GM18507 (cell line): ENCODE results near the gene ELL2.

Source experiments
- DNase-seq: peaks from one replicate; pipeline ENCODE4 v3.0.0; 2011; ENCODE audit warnings: low read depth; ENCODE audit not compliant: insufficient read length; ENCODE audit errors: extremely low spot score
- FAIRE-seq: peaks from 2 replicates; lab custom pipeline; 2011; peaks lifted over from hg19 to GRCh38; lab: Jason Lieb, UNC

ELL2 gene

DNA sequence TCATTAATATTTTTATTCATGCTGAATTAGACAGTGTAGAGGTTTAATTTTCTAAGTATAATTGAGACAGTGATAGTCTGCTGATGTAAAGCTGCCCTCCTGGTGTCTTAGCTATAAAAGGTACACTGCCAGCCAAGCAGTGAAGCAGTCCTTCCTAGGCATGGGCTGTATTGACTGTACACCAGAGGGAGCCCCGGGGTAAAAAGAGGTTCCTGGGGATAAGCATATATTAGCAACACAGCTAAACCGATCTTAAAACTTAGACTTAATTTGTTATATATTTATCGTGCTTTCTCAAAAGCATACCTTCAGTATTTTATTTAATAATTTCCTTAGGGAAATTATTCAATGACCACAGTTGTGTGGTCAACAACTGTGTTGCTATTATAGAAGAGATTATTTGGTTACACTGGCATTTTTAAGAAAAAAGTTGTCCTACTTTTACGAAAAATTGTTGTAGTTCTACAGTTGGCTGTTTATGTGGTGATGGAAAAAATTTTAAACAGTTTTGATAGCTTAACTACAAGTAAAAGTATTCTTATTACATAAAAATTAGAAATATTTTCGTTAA lies 68.8 kb downstream of the ELL2 start:
- DNase-seq (no peak), FAIRE-seq (peak; percentile 51)

DNA sequence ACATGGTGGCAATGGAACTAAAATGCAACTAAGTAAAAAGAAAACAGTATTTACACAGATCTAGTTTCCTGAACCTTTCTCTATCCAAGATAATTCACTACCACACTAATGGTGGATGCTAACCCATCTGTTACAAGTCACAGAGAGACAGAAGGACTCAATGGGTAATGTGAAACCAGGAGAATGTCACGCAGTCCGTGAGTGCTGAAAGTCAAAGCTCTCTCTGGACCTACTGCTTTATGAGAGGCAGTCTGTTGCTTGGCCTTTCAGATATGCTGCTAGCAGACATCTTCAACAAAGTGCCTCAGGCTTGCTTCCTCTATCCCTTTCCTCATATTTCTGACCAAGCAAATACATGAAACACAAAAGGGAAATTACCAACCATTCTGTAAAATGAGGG lies 70.2 kb downstream of the ELL2 start:
- no peak for FAIRE-seq

DNA sequence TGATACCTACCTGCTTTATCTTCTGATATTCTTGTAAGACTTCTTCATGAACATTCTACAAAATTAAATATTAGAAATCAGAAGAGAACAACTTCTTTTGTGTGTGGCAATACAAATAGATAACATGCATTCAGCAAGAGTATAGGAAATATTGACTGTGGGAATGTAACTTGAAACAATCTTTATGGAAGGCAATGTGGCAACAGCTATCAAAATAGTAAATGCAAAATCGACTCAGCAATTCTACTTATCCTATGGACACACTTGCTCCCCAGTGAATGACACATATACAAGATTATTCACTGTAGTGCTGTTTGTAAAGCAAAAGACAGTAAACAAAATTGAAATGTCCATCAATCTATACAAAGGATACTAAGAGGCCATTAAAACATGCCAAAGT lies 72.6 kb downstream of the ELL2 start:
- FAIRE-seq (no peak), DNase-seq (no peak)

More for the DNA sequence above, 70.2 kb downstream of the ELL2 start:
- no peak for DNase-seq

DNA sequence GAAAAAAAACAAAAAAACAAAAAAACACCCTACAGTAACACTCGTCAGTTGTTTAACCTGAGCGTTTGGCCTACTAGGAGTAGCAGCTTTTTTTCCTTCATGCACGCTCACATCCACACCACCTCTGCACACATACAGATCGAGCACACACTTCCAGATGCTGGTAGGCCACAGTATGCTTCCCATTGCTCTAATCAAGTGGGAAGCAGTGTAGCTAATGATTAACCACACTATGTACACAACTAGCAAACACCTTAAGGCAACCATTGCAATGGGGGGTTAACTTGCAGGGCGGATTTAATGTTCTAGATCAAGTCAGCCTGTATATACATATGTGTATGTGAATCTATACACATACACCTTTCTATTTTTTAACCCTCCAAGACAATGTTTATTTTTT lies 73.7 kb downstream of the ELL2 start:
- peak; percentile 15 for FAIRE-seq
- no peak for DNase-seq

DNA sequence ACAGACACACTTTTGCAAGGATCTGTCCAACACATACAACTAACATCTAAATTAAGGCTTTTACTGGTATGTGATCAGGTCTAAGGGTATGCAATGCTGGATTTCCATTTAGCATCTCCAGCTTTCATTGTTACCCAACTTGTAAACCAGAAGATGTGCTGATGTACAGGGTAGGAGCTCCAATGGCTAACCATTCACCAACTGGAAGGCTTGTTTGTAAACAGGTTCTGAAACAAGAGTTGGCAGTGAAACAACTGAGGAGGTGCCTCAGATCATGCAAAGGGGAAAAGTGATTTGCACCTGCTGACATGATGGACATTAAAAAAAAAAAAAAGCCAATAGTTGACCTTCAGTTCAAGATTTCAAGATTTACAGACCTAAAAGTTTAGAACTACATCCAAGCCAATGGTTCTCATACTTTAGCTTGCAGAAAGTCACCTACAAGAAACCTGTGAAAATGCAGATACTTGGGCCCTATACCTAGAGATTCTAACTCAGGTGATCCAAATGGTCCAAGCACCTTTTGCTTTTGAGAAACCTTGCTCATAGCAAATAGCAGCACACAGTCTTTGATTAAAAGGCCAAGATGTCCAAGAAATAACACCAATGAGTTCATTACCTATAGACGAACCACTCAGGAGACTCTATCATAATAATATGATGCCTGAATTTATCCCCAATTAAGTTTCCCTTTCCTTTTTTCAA lies 75.2 kb downstream of the ELL2 start:
- DNase-seq (no peak), FAIRE-seq (no peak)

DNA sequence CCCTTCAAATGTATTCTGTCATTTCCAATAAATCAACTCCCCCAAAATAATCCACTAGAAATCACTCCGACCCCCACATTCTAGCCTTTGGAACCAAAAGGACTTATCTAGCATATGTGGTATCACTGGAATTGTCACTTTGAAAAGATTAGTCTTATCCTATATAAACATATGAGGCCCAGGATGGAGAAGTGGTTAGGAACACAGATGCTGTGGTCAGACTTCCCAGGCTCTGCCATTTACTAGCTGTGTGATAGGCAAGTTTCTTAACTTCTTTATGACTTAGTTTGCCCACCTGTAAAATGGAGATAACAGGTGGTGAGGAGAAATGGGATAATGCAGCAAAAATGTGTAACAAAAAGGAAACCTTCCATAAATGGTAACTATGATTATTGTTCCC lies 77.1 kb downstream of the ELL2 start:
- DNase-seq (no peak), FAIRE-seq (no peak)

DNA sequence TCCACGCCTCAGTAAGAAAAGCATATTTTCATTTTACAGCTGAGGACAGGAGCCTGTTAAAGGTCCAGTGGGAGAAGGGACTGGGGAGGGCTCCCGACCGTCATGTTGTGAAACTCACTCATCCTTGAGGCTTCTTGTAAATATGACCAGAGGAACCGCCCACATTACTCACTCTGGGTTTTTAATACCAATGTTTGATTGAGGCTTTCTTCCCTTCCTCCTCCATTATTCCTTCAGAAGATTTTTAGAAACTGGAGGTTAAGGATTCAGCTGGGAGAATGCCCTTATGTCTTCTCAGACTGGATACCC lies 77.7 kb downstream of the ELL2 start:
- FAIRE-seq = peak; percentile 62
- DNase-seq = no peak

DNA sequence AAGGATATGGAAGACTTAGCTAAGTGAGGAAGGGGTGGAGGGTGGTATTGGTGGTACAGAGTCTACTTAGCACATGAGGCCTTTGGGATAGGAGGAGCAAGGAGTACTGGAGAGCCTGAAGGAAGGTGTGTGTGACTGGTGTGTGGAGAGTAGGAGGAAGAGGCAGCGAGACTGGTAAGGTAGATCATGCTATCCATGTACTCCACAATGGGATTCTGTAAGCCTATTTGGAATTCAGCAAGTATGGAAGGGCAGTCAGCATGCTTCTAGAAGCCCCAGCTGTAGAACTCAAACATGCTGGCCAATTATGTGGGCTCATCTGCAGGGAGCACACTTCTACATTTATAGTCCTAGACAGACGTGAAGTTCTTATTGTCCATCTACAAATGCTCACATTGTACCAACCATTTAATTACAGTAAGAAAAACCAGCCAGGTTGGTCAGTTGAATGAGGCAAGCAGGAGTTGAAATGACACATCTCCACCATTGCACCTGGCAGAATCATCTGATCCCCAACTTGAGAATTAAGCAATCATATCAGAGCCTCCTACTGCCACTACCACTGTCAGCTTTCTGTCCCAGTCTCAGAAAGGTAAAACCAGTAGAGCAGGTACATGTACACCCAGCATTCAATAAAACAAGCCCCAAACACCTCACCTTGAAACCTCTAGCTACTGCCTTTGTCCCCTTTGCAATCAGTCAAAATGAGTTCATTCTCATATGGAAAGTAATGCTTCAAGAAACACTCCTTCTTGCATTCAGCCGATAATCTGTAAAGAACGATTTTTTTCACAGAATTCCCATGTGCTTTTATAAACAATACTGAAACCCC lies 78.2 kb downstream of the ELL2 start:
- DNase-seq (no peak), FAIRE-seq (peak; percentile 26)

DNA sequence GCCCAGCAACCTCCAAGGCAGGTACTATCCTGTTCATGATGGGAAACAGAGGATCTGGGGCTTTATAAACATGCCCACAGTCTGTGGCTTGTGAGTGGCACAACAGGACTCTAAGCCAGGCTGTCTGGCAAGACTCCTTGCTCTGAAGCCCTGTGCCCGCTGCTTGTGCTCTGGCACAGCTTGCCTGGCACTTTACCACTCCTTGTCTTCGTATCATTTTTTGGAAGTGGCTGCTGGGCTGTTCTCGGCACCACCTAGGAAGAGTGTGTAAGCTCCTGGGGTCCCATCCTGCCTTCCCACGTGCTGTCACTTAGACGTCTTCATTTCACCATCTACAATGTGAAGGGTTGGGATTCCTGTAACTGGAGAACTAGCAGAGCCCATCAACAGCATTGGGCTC lies 79.8 kb downstream of the ELL2 start:
- DNase-seq = no peak
- FAIRE-seq = no peak

DNA sequence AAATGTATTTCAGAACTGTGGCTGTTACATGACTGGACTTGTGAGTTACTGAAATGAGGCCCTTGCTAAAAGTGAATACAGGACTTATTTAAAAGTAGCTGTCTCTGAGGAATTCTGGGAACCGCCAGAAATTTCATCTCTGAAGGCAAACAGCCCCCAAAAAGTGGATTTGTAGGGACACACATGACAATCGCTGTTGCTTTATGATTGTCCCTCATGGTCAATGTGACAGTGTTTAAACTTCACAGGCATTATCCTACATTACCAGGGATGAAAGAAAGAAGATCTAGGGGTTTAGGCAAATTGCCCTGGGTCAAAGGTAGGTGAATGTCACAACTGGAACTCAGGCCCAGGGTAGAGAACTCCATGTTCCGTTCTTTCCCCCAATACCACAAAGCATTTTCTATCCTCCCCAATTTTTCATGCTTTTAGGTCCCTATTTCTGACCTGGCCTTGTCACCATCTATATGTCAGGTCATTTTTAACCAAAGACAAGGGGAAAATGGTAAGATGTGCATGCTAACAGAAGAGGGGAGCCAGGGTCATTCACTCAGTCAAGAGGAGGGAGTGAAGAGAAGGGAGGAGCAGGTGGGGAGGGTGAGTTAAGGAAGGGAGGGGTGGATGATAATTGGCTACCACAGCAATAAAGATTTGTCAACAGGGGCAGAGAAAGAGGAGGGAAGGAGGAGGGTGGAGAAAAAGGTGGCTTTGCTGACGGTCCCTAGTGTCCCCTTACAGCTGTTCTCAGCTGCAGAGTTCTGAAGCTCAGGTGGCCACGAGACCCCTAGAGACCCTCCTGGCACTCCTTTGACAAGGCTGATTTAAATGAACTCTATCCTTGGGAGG lies 81.3 kb downstream of the ELL2 start:
- DNase-seq = no peak
- no peak for FAIRE-seq

DNA sequence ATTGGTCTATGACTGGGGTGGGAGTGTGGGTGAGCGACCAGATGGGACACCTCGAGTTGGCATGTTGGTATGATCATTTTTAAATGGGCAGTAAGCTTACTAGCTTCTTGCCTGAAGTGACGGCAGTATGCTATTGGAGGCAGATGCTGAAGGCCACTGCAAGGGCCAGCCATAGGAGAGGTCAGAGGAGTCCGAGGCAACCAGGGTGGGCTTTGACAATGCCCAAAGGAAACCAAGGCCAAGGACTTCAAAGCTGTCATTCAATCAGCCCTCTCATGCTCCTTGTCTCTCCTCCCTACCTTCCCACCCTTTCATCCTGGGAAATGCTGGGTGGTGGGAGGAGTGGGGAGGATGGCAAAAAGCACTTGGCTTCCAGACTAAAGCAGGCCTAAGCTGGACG lies 82.0 kb downstream of the ELL2 start:
- DNase-seq = no peak
- no peak for FAIRE-seq

DNA sequence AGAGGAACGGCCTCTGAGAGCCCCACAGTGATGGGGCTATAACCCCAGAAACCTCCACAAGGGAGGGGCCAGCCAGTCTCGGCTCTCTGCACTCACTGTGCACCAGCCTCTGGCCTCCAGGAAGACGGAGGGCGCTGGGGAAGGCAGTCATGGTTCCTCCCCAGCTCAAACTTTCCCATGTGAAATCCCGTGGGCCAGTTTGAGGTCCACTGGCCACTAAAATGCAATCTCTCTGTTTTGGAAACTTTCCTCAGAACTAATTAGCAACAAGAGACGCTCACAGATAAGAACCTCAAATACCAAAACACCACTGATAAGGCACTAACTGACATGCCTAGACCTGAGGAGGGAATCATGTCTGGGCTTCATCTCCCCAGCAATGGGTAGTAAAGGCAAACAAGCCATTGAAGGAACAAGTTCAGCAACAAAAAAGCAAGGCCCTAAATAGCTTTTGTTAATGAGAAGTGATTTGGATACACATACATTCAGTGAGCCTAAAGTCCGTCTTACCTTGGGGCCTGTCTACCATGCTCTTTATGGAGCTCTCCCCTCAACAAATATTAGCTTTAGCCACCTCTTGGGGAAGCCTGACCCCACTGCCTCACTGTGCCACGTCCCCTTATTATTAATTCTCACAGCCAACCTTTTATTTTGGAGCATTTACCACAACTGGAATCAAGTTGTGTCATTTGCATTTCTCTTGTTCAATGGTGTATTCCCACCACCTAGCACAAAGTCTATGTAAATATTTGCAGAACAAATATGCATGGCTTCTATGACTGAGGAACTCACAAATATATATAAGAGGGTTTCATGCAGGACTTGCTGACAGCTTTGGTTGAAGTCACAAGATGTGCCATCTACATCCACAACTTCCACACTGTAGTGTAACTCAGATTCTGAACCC lies 83.0 kb downstream of the ELL2 start:
- no peak for FAIRE-seq
- no peak for DNase-seq

DNA sequence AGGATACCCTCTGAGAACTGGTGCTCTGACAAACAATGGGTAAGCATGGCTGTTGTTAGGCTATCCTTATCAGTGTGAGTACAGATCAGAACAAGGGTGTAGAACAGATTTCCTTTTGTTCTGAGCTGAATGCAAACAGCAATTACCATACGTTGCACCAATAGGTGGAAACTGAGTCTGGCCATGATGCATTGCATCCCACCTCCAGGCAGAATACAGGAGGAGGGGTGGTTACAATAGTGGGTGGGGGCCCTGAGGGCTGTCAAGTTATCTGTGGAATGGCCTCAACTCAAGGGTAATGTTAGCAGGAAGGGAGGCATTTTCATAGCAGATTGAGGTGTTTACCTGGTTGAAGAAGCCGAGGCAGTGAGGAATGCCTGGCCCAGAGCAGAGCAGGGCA lies 84.9 kb downstream of the ELL2 start:
- DNase-seq (no peak), FAIRE-seq (no peak)

DNA sequence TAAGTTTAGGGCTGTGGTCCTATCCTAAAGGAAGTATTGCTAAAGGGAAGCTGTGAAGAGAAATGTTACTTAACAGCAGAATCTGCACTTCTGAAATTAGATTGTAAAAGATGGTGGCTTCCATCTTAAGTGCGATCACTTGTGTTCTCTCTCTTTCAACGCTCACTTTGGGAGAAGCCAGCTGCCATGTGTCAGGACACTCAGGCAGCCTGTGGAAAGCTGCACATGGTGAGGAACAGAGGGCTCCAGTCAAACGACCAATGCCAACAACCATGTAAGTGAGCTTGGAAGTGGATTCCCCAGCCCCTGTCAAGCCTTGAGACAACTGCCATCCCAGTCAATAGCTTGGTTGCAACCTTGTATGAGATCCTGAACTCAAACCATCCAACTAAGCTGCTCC lies 87.4 kb downstream of the ELL2 start:
- FAIRE-seq = no peak
- DNase-seq = no peak

DNA sequence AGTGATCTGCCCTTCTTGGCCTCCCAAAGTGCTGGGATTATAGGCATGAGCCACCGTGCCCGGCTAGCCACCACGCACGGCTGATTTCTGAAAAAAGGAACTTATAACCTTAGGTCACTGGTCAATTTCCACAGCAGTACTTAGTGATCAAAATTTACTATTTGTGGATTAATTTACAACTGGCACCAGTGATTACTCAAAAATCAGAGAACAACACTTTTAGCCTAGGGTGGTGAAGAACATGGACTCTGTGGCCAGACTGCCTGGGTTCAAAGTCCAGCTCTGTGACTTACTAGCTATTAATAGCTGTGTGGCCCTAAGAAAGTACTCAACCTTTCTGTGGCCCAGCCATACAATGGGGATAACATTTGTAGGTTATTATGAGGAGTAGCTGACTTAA lies 88.3 kb downstream of the ELL2 start:
- no peak for FAIRE-seq
- DNase-seq = no peak

DNA sequence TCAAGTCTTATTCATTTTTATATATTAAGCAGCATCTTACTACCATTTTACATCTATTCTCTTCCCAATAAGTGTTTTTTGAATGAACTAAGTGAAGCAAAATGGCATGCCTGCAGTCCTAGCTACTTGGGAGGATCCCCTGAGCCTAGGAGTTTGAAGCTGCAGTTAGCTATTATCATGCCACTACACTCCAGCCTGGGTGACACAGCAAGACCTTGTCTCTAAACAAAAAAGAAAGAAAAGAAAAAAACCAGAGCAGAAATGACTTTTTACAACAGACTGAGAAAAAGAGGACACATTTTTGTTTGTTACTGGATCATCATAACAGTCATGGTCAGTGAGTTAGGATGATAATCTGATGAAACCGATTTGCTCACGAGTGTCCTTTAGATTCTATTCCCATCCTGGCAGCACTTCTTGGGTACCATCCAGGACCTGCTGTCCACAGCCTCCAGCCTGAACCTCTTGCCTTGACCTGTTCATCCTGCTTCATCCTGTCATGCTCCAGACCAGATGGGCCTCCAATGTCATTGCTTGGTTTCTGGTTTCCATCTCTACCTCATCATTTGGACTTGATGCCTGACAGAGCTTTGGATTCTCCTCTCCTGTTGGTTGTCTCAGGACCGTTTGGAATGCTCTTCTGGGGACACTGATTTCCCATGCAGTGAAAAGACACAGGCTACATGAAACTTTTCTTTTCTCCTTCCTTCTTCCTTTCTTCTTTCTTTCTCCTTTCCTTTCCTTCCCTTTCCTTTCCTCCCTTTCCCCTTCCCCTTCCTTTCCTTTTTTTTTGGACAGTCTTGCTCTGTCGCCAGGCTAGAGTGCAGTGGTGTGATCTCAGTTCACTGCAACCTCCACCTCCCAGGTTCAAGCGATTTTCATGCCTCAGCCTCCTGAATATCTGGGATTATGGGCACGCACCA lies 89.0 kb downstream of the ELL2 start:
- FAIRE-seq = no peak

DNA sequence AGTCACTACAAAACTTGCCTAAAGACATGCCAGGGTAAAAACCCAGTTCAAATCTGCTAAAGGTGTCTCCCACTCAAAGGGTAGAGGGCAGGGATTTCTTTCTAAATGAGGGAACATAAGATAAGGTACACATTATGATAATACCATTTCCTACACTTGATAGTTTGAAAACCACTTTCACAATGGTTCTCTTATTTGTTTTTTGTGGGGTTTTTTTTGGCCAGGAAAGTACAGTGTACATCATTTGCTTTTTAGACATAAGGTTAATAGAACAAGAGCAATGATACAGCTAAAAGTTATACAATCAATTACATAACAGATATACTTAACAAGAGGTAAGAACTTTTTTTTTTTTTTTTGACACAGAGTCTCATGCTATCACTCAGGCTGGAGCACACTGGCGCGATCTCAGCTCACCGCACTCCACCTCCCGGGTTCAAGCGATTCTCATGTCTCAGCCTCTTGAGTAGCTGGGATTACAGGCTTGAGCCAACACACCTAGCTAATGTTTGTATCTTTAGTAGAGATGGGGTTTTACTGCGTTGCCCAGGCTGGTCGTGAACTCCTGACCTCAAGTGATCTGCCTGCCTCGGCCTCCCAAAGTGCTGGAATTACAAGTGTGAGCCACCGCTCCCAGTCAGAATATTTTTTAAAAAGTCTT lies 90.4 kb downstream of the ELL2 start:
- peak; percentile 36 for FAIRE-seq

More for the DNA sequence above, 89.0 kb downstream of the ELL2 start:
- no peak for DNase-seq

More for the DNA sequence above, 90.4 kb downstream of the ELL2 start:
- no peak for DNase-seq
